HepG2 (cell line): ENCODE results near the gene RAD51D. TPM values are rescaled to one million over a fixed set of nuclear protein-coding genes. Genes with fewer than 3 reads are reported as not detected.
A peak's percentile ranks its signal among the peaks of the same experiment; 100 is the strongest.

Experiments used
- BRCA1 ChIP-seq: sonication (generic); formaldehyde crosslinking; IDR thresholded peaks from 2 replicates; pipeline ENCODE4 v1.4.0; 2020; ENCODE audit warnings: missing genetic modification reagents
- DMAP1 ChIP-seq: IDR thresholded peaks from 2 replicates; pipeline ENCODE4 v1.6.1; 2016
- FOXP1 ChIP-seq, 2 experiments: fragments of 450-650 bp in 1 of 2; IDR thresholded peaks; 2 replicates each; pipeline ENCODE4 v1.6.1; 2017 to 2018; ENCODE audit warnings: antibody characterized with exemption in 1 of 2
- GATAD2A ChIP-seq: IDR thresholded peaks from 2 replicates; pipeline ENCODE4 v1.6.1; 2016
- GTF2F1 ChIP-seq: fragments of 150-350 bp; IDR thresholded peaks from 2 replicates; pipeline ENCODE4 v1.6.1; 2014; ENCODE audit warnings: low read length
- HCFC1 ChIP-seq: fragments of 150-350 bp; IDR thresholded peaks from 2 replicates; pipeline ENCODE4 v1.6.1; 2014; ENCODE audit warnings: low read depth, low read length
- HMG20B ChIP-seq: conservative IDR thresholded peaks from 2 replicates; pipeline ENCODE4 v1.6.1; 2016; ENCODE audit warnings: missing genetic modification reagents, missing compliant biosample characterization
- HOXA5 ChIP-seq: sonication (generic); formaldehyde crosslinking; IDR thresholded peaks from 2 replicates; pipeline ENCODE4 v1.4.0; 2020; ENCODE audit warnings: missing genetic modification reagents
- ISX ChIP-seq: sonication (generic); formaldehyde crosslinking; conservative IDR thresholded peaks from 2 replicates; pipeline ENCODE4 v1.5.0; 2020; ENCODE audit warnings: missing genetic modification reagents
- KDM5A ChIP-seq: fragments of 200-600 bp; sonication (generic); IDR thresholded peaks from 2 replicates; pipeline ENCODE4 v1.7.0; 2018; ENCODE audit warnings: antibody characterized with exemption, mild to moderate bottlenecking, low read length, borderline replicate concordance
- MEF2D ChIP-seq: sonication (generic); formaldehyde crosslinking; IDR thresholded peaks from 2 replicates; pipeline ENCODE4 v1.5.1; 2020; ENCODE audit warnings: mild to moderate bottlenecking, missing genetic modification reagents
- MZF1 ChIP-seq: sonication (generic); formaldehyde crosslinking; IDR thresholded peaks from 2 replicates; pipeline ENCODE4 v1.8.1; 2023; ENCODE audit warnings: mild to moderate bottlenecking, missing genetic modification reagents, borderline replicate concordance
- NCOA1 ChIP-seq: sonication (generic); formaldehyde crosslinking; IDR thresholded peaks from 2 replicates; pipeline ENCODE4 v1.9.0; 2021; ENCODE audit warnings: missing genetic modification reagents
- RFX1 ChIP-seq: fragments of 450-650 bp; IDR thresholded peaks from 2 replicates; pipeline ENCODE4 v1.6.1; 2017
- YY1 ChIP-seq: IDR thresholded peaks from 2 replicates; pipeline ENCODE4 v1.6.1; 2011; ENCODE audit warnings: low read length, low read depth, moderate library complexity, mild to moderate bottlenecking; ENCODE audit not compliant: insufficient read depth, insufficient replicate concordance
- ZFY ChIP-seq: sonication (generic); formaldehyde crosslinking; IDR thresholded peaks from 2 replicates; pipeline ENCODE4 v1.4.0; 2020; ENCODE audit warnings: missing genetic modification reagents
- ZNF263 ChIP-seq: sonication (generic); formaldehyde crosslinking; IDR thresholded peaks from 2 replicates; pipeline ENCODE4 v1.4.0; 2020; ENCODE audit warnings: missing genetic modification reagents
- ZNF337 ChIP-seq: sonication (generic); formaldehyde crosslinking; IDR thresholded peaks from 2 replicates; pipeline ENCODE4 v1.5.1; 2020; ENCODE audit warnings: missing genetic modification reagents, low read depth, mild to moderate bottlenecking, borderline replicate concordance
- ZNF678 ChIP-seq: sonication (generic); formaldehyde crosslinking; IDR thresholded peaks from 2 replicates; pipeline ENCODE4 v1.4.0; 2020; ENCODE audit warnings: mild to moderate bottlenecking, missing genetic modification reagents
- ZNF773 ChIP-seq: sonication (generic); formaldehyde crosslinking; IDR thresholded peaks from 2 replicates; pipeline ENCODE4 v1.4.0; 2020; ENCODE audit warnings: missing genetic modification reagents, borderline replicate concordance
- ZSCAN30 ChIP-seq: sonication (generic); formaldehyde crosslinking; IDR thresholded peaks from 2 replicates; pipeline ENCODE4 v1.5.0; 2020; ENCODE audit warnings: mild to moderate bottlenecking, missing genetic modification reagents
- polyA plus RNA-seq, 8 experiments: library from polyadenylated mRNA; depleted of rRNA in 3 of 8; stranded (reverse) in 7 of 8; unstranded in 1 of 8; fragments of >200 nt; fragmentation: Illumina TruSeq in 4 of 8; extraction: Trizol in 4 of 8; gene quantifications; 2 replicates each; pipeline versions ENCODE4 v1.2.1 to v1.2.3, GENCODE V29; 2011 to 2016; ENCODE audit warnings: low read depth in 4 of 8, missing spikeins in 1 of 8, mixed read lengths in 1 of 8; ENCODE audit not compliant: insufficient read depth in 1 of 8
- total RNA-seq, 5 experiments: library from RNA; depleted of rRNA; stranded (reverse); fragments of >200 nt; fragmentation: Illumina TruSeq; extraction: Trizol; gene quantifications; 2 replicates each; pipeline ENCODE4 v1.2.3, GENCODE V29; 2016; ENCODE audit warnings: low read depth in 1 of 5
- TF ChIP-seq, protein P1 (sequence below): sonication (generic); formaldehyde crosslinking; IDR thresholded peaks from 2 replicates; pipeline ENCODE4 v1.8.1; 2022; ENCODE audit warnings: mild to moderate bottlenecking, missing genetic modification reagents
- TF ChIP-seq, protein P2 (sequence below): sonication (generic); formaldehyde crosslinking; IDR thresholded peaks from 2 replicates; pipeline ENCODE4 v1.5.0; 2020; ENCODE audit warnings: mild to moderate bottlenecking, missing genetic modification reagents
- TF ChIP-seq, protein P3 (sequence below): sonication (generic); formaldehyde crosslinking; conservative IDR thresholded peaks from 2 replicates; pipeline ENCODE4 v1.4.0; 2020; ENCODE audit warnings: missing genetic modification reagents
- TF ChIP-seq, protein P4 (sequence below): sonication (generic); formaldehyde crosslinking; IDR thresholded peaks from 2 replicates; pipeline ENCODE4 v1.5.0; 2020; ENCODE audit warnings: missing genetic modification reagents, mild to moderate bottlenecking, borderline replicate concordance

RAD51D gene
- total and polyA plus RNA-seq, 2 of the 13 experiments (the other 11 are each of a cell fraction or from before 2014, with no cell fraction given) = 6.7 to 13.1 TPM

DNA sequence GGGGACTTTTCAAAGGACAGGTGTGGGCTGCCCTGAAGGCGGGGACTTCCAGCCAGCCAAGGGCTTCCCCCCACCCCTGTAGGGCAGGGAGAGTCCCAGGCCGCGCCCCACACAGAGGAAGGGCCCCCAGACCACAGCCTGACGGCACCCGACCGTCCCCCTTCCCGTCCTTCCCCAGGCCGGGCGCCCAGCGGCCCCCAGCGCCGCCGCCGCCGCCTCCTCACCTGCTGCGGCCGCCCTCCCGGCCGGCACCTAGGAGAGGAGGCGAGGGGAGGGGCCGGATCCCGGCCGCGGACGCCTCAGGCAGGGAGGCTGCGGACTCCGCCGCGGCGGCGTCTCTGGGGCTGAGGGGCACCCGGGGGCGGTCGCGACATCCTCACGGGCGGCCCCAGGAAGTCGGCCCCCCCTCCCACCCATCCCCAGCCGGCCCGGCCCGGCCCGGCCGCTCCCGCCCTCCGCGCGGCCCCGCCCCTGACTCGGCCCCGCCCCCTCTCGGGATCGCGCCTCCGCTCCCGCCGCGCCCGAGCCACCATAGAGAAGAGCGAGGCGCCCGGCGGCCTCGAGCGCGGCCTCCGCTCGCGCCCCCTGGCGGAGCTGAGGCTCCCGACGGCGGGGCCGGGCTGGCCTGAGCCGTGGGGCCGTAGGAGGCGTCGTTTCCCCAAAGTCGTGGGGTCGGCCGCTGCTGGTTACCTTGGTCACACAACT is 30.6 kb downstream of the RAD51D start (continued):
- TF ChIP-seq, protein P1, sequence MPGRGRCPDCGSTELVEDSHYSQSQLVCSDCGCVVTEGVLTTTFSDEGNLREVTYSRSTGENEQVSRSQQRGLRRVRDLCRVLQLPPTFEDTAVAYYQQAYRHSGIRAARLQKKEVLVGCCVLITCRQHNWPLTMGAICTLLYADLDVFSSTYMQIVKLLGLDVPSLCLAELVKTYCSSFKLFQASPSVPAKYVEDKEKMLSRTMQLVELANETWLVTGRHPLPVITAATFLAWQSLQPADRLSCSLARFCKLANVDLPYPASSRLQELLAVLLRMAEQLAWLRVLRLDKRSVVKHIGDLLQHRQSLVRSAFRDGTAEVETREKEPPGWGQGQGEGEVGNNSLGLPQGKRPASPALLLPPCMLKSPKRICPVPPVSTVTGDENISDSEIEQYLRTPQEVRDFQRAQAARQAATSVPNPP (CRISPR knock-in tag) = no peak; the same call in 1 of the 2 replicates
- 0 out of 2 replicates have a peak, but pooled peaks have one; percentile 45 for TF ChIP-seq ZNF773 (CRISPR knock-in tag)
- TF ChIP-seq ZNF678 (CRISPR knock-in tag) = no peak
- no peak for TF ChIP-seq HCFC1
- TF ChIP-seq MEF2D = no peak
- TF ChIP-seq DMAP1 = no peak; the same call in 1 of the 2 replicates
- 0 out of 2 replicates have a peak, but pooled peaks have one; percentile 12 for TF ChIP-seq ZNF263 (CRISPR knock-in tag)
- TF ChIP-seq MZF1 = no peak
- no peak for TF ChIP-seq RFX1
- TF ChIP-seq, protein P2, sequence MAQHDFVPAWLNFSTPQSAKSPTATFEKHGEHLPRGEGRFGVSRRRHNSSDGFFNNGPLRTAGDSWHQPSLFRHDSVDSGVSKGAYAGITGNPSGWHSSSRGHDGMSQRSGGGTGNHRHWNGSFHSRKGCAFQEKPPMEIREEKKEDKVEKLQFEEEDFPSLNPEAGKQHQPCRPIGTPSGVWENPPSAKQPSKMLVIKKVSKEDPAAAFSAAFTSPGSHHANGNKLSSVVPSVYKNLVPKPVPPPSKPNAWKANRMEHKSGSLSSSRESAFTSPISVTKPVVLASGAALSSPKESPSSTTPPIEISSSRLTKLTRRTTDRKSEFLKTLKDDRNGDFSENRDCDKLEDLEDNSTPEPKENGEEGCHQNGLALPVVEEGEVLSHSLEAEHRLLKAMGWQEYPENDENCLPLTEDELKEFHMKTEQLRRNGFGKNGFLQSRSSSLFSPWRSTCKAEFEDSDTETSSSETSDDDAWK (CRISPR knock-in tag) = no peak
- TF ChIP-seq GATAD2A = no peak
- TF ChIP-seq NCOA1 (CRISPR knock-in tag) = no peak
- 0 out of 2 replicates have a peak, but pooled peaks have one; percentile 61 for TF ChIP-seq HOXA5 (CRISPR knock-in tag)
- TF ChIP-seq BRCA1 (CRISPR knock-in tag) = no peak
- TF ChIP-seq ZNF337 (CRISPR knock-in tag) = no peak
- no peak for TF ChIP-seq HMG20B
- TF ChIP-seq FOXP1 (IDR thresholded peaks at IDR 0.05) = no peak
- no peak for TF ChIP-seq FOXP1 (CRISPR knock-in tag; IDR thresholded peaks at IDR 0.05)
- TF ChIP-seq KDM5A = no peak; the same call in 1 of the 2 replicates
- no peak for TF ChIP-seq GTF2F1
- TF ChIP-seq ZSCAN30 (CRISPR knock-in tag) = no peak
- TF ChIP-seq, protein P3, sequence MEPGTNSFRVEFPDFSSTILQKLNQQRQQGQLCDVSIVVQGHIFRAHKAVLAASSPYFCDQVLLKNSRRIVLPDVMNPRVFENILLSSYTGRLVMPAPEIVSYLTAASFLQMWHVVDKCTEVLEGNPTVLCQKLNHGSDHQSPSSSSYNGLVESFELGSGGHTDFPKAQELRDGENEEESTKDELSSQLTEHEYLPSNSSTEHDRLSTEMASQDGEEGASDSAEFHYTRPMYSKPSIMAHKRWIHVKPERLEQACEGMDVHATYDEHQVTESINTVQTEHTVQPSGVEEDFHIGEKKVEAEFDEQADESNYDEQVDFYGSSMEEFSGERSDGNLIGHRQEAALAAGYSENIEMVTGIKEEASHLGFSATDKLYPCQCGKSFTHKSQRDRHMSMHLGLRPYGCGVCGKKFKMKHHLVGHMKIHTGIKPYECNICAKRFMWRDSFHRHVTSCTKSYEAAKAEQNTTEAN (CRISPR knock-in tag) = 0 out of 2 replicates have a peak, but pooled peaks have one; percentile 34
- TF ChIP-seq, protein P4, sequence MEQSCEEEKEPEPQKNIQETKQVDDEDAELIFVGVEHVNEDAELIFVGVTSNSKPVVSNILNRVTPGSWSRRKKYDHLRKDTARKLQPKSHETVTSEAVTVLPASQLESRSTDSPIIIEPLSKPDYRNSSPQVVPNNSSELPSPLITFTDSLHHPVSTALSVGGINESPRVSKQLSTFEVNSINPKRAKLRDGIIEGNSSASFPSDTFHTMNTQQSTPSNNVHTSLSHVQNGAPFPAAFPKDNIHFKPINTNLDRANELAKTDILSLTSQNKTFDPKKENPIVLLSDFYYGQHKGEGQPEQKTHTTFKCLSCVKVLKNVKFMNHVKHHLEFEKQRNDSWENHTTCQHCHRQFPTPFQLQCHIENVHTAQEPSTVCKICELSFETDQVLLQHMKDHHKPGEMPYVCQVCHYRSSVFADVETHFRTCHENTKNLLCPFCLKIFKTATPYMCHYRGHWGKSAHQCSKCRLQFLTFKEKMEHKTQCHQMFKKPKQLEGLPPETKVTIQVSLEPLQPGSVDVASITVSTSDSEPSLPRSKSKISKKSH (CRISPR knock-in tag) = no peak
- no peak for TF ChIP-seq ISX (CRISPR knock-in tag)
- TF ChIP-seq YY1 = peak; percentile 75
- TF ChIP-seq ZFY (CRISPR knock-in tag) = peak; percentile 61; the same call in 1 of the 2 replicates
